ENCODE measurements around the gene PIEZO2.

The PIEZO2 gene

DNA sequence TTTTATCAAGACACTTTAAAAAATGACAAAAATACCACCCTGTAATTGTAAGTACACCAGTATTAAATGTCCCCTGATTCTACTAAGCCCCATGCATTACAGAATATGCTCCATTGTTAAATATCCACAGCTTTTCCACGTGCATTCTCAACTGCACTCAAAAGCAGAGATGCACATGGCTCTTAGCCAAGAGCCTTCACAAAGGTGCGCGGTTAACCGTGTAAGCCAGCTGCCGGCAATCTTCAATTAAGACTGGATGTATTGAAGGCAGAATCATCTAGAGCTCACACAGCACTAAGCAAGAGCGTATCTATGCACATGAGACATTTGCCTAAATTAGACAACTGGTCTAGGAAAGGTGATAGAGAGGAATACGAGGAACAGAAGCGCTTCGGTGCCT, 345.2 kb downstream of the PIEZO2 start:
- no peak for DNase-seq (ENCODE audit: insufficient read length, low spot score)
- FAIRE-seq: no peak
- TF ChIP-seq POU2F2 (IDR thresholded peaks at IDR 0.05; ENCODE audit: low read depth, low read length) (no peak), TAF1 (IDR thresholded peaks at IDR 0.05; ENCODE audit: low read depth, low read length) (no peak), POLR2AphosphoS5 (IDR thresholded peaks at IDR 0.05; ENCODE audit: low read depth, low read length) (no peak), SPI1 (IDR thresholded peaks at IDR 0.05; ENCODE audit: low read depth, low read length) (no peak)

DNA sequence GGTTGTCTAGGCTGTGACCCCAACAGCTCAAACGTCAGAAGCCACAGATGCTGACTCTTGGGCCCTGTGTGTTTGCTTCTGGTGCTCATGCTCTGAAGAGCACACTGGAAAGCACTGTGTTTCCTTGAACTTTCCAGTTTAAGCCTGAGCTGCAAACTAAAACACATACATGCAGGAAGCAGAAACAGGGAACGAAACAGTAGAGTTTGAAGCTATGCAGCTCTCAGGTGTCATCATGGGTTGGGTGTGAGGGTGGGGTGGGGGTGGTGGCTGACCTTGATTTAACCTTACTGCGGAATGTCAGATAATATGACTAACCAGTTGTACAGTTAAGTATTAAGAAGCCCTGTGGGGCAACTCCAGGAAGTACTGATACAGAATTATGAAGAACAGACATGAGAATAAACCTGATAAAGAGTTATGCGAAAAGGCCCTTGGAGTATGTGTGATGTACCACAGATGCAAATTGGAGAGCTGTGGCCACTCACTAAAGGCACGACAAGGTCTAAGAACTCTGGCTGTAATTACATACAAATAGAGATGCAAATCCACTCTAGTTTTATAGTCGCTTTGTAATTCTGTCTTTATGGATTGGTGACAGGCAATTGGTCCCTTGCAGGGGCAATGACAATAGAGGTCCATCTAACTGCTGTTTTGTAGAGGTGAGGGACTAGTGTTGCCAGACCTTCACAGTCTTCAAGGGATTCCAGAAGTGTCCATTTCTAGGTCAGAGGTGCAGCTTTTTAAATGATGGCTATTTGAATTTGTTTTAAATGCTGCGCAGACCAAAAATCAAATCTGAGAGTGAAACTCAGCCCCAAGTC, 350.4 kb downstream of the PIEZO2 start:
- TF ChIP-seq POU2F2 (IDR thresholded peaks at IDR 0.05; ENCODE audit: low read depth, low read length) (no peak), POLR2AphosphoS5 (IDR thresholded peaks at IDR 0.05; ENCODE audit: low read depth, low read length) (no peak), SPI1 (IDR thresholded peaks at IDR 0.05; ENCODE audit: low read depth, low read length) (no peak), TAF1 (IDR thresholded peaks at IDR 0.05; ENCODE audit: low read depth, low read length) (no peak), POLR2A (IDR thresholded peaks at IDR 0.05; ENCODE audit: low read depth, low read length) (no peak), PAX5 (IDR thresholded peaks at IDR 0.05; ENCODE audit: insufficient read depth, low read length, severe bottlenecking) (no peak)
- FAIRE-seq: peak; percentile 45
- DNase-seq (ENCODE audit: insufficient read length, low spot score): no peak

DNA sequence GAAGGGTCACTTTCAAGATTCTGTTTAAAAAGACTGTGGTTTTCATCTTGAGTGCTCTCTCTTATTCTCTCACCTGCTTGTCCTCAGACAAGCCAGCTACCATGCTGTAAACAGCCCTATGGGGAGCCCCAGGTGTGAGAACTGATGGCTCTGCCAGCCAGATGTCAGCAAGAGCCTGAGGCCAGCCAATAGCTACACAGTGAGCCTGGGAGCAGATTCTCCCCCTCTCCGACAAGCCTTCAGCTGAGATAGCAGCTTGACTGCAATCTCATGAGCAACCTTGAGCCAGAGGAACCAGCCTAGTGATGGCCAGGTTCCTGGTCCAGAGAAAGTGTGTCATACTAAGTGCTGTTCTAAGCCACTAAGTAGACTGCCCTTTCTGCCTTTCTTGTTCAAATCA, 351.5 kb downstream of the PIEZO2 start:
- FAIRE-seq (no peak), DNase-seq (ENCODE audit: insufficient read length, low spot score) (no peak)
- TF ChIP-seq POLR2AphosphoS5 (IDR thresholded peaks at IDR 0.05; ENCODE audit: low read depth, low read length) (no peak), PAX5 (IDR thresholded peaks at IDR 0.05; ENCODE audit: insufficient read depth, low read length, severe bottlenecking) (no peak), TAF1 (IDR thresholded peaks at IDR 0.05; ENCODE audit: low read depth, low read length) (no peak), SPI1 (IDR thresholded peaks at IDR 0.05; ENCODE audit: low read depth, low read length) (no peak), POLR2A (IDR thresholded peaks at IDR 0.05; ENCODE audit: low read depth, low read length) (no peak), POU2F2 (IDR thresholded peaks at IDR 0.05; ENCODE audit: low read depth, low read length) (no peak)

DNA sequence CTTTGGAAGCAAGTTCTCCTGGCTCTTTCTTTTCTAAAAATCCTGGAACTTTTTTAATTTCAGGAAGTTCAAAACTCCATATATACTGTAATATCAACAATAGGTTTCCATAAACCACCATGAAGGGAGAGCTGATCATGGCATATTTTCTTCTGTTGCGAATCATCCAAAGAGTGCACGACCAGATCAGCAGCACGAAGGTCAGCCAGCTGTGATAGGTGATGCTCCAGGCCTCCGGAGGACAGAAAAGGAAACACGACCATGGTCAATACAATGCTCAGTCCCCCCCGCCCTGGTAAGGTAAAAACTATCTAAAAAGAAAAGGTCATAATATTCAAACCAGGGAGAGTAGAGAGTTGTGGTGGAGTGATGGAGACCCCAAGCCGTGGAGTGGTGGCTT, 354.6 kb downstream of the PIEZO2 start:
- TF ChIP-seq POU2F2 (IDR thresholded peaks at IDR 0.05; ENCODE audit: low read depth, low read length): no peak
- FAIRE-seq (no peak), DNase-seq (ENCODE audit: insufficient read length, low spot score) (no peak)

DNA sequence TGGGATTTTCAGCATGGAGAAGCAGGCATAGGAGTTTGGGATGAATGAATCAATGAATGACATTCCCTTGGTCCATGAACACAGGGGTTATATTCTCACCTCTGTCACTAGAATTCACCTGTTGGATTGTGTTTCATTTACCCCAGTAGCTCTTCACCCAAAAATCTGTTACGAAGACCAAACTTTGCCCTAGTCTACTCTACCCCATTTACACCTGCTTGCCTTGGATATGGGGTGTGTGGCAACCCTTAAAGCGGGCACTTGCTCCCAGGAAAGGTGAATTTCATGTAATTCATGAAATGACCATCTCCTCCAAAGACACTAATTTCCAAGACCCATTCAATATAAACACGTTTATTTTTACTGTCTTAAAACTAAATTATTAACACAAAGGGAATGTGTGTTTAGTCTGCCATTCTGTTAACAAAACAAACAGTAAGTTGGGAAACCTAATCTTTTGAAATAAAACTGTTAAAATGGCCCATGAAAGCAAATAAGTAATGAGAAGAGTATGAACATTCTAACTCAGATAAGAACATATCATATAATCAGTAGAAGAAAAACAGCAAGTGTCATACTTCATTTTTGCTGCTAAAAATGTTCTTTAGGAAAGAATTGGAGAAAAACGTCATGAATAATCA, 355.5 kb downstream of the PIEZO2 start:
- FAIRE-seq (no peak), DNase-seq (ENCODE audit: insufficient read length, low spot score) (no peak)
- no peak for TF ChIP-seq SPI1 (IDR thresholded peaks at IDR 0.05; ENCODE audit: low read depth, low read length)
- no peak for TF ChIP-seq PAX5 (IDR thresholded peaks at IDR 0.05; ENCODE audit: insufficient read depth, low read length, severe bottlenecking)
- no peak for TF ChIP-seq POLR2AphosphoS5 (IDR thresholded peaks at IDR 0.05; ENCODE audit: low read depth, low read length)
- TF ChIP-seq POLR2A (IDR thresholded peaks at IDR 0.05; ENCODE audit: low read depth, low read length): no peak
- no peak for TF ChIP-seq TAF1 (IDR thresholded peaks at IDR 0.05; ENCODE audit: low read depth, low read length)
- TF ChIP-seq POU2F2 (IDR thresholded peaks at IDR 0.05; ENCODE audit: low read depth, low read length): no peak

DNA sequence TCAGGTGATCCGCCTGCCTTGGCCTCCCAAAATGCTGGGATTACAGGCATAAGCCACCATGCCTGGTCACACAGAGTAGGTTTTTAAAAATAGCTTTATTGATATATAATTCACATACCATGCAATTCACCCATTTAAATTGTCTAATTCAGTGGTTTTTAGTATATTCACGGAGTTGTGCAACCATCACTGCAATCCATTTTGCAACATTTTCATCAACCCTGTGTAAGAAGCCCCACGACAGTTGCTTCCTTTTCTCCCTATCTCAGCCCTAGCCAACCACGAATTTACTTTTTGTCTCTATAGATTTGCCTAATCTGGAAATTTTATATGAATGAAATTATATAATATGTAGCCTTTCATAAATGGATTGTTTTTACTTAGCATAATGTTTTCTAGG, 357.2 kb downstream of the PIEZO2 start:
- FAIRE-seq (no peak), DNase-seq (ENCODE audit: insufficient read length, low spot score) (no peak)
- no peak for TF ChIP-seq TAF1 (IDR thresholded peaks at IDR 0.05; ENCODE audit: low read depth, low read length)
- no peak for TF ChIP-seq SPI1 (IDR thresholded peaks at IDR 0.05; ENCODE audit: low read depth, low read length)
- TF ChIP-seq PAX5 (IDR thresholded peaks at IDR 0.05; ENCODE audit: insufficient read depth, low read length, severe bottlenecking): no peak
- TF ChIP-seq POLR2A (IDR thresholded peaks at IDR 0.05; ENCODE audit: low read depth, low read length): no peak
- no peak for TF ChIP-seq POU2F2 (IDR thresholded peaks at IDR 0.05; ENCODE audit: low read depth, low read length)
- no peak for TF ChIP-seq POLR2AphosphoS5 (IDR thresholded peaks at IDR 0.05; ENCODE audit: low read depth, low read length)

DNA sequence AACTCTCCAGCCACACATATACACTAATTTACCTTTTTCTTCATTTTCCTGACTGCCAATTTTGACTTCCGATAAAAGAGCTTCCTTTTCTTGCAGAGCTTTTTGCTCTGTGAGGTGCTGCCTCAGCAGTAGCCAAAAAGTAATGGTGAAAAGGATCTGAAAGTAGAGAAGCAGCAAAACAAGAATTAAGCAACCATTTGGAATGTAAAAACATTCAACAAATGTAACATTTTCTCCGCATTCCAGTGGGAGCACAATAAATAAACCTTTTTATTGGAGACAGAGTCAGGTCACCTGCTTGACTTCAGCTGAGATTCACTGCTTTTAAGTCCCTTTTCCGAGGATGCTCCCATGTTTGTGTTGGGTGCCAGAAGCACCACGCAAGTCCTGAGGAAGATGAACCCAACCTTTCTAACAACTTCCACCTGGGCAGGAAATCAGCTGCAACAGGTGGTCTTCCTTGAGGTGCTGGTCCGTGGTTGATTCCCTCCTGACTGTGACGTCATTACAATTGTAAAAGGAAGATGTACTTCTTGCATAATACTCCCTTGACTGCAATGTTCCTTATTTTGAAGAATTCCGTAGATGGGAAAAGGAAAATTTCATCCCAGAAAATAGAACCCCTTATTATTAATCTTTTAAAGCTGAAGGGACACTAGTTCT, 358.1 kb downstream of the PIEZO2 start:
- FAIRE-seq (peak; percentile 68), DNase-seq (ENCODE audit: insufficient read length, low spot score) (no peak)
- TF ChIP-seq POLR2AphosphoS5 (IDR thresholded peaks at IDR 0.05; ENCODE audit: low read depth, low read length) (no peak), POU2F2 (IDR thresholded peaks at IDR 0.05; ENCODE audit: low read depth, low read length) (no peak), PAX5 (IDR thresholded peaks at IDR 0.05; ENCODE audit: insufficient read depth, low read length, severe bottlenecking) (no peak), SPI1 (IDR thresholded peaks at IDR 0.05; ENCODE audit: low read depth, low read length) (no peak), POLR2A (IDR thresholded peaks at IDR 0.05; ENCODE audit: low read depth, low read length) (no peak), TAF1 (IDR thresholded peaks at IDR 0.05; ENCODE audit: low read depth, low read length) (no peak)

DNA sequence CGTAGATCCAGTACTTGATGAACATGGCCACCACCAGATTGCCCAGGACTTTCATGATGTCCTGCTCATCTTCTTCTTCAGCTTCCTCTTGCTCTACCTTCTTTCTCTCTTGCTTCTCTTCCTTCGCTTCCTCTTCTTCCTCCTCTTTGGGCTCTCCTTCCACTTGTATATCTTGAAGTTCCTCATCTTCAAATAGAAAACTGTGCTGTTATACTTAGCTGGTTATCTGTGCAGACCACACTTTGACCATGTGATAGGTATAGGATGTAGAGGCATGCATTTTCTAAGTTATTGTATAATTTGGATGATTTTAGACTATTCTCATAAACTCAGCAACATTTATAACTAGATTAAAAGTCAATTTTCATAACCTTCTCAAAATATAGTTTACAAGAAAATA, 360.2 kb downstream of the PIEZO2 start:
- TF ChIP-seq POLR2AphosphoS5 (IDR thresholded peaks at IDR 0.05; ENCODE audit: low read depth, low read length) (no peak), POLR2A (IDR thresholded peaks at IDR 0.05; ENCODE audit: low read depth, low read length) (no peak), TAF1 (IDR thresholded peaks at IDR 0.05; ENCODE audit: low read depth, low read length) (no peak), SPI1 (IDR thresholded peaks at IDR 0.05; ENCODE audit: low read depth, low read length) (no peak), POU2F2 (IDR thresholded peaks at IDR 0.05; ENCODE audit: low read depth, low read length) (no peak), PAX5 (IDR thresholded peaks at IDR 0.05; ENCODE audit: insufficient read depth, low read length, severe bottlenecking) (no peak)
- DNase-seq (ENCODE audit: insufficient read length, low spot score): no peak
- FAIRE-seq: peak; percentile 57

DNA sequence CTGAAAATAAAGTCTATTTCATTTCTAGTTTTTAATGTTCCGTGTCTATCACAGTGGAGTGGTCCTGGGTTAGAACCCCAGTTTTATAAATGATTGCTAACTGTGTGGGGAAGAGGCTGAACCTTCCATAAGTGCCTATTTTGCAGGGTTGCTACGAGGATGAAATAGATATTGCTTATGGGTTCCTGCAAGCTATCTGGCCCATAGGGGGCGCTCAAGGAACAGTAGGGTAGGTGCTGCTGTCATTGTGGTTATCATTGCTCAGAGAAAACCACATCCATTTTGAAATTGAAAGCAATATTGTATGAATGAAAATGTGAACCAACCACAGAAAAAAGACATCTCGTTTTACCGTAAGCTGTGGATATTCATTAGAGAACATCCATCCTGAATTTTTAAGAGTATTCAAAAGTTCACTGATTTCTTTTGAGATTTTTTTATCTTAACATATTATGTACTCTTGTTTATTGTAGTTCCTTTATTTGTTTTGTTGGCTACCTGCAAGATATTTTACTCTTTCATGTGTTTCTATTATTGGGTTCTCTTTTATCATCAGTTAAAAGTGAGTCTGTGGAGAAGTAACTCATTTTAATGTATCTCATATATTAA, 362.0 kb downstream of the PIEZO2 start:
- DNase-seq (ENCODE audit: insufficient read length, low spot score) (peak; percentile 25), FAIRE-seq (peak; percentile 95)
- TF ChIP-seq POU2F2 (IDR thresholded peaks at IDR 0.05; ENCODE audit: low read depth, low read length) (peak; percentile 72; the same call in 1 of the 2 replicates), POLR2AphosphoS5 (IDR thresholded peaks at IDR 0.05; ENCODE audit: low read depth, low read length) (no peak)

Data from GM12891 (cell line).